HG03457 (cell line): ENCODE results near the gene PYROXD2.

Source experiments
- ATAC-seq: cut with Tn5 transposase; IDR thresholded peaks from one replicate; pipeline ENCODE4 v1.9.1; 2021; ENCODE audit warnings: moderate number of reproducible peaks; ENCODE audit not compliant: unreplicated experiment

Gene PYROXD2

DNA sequence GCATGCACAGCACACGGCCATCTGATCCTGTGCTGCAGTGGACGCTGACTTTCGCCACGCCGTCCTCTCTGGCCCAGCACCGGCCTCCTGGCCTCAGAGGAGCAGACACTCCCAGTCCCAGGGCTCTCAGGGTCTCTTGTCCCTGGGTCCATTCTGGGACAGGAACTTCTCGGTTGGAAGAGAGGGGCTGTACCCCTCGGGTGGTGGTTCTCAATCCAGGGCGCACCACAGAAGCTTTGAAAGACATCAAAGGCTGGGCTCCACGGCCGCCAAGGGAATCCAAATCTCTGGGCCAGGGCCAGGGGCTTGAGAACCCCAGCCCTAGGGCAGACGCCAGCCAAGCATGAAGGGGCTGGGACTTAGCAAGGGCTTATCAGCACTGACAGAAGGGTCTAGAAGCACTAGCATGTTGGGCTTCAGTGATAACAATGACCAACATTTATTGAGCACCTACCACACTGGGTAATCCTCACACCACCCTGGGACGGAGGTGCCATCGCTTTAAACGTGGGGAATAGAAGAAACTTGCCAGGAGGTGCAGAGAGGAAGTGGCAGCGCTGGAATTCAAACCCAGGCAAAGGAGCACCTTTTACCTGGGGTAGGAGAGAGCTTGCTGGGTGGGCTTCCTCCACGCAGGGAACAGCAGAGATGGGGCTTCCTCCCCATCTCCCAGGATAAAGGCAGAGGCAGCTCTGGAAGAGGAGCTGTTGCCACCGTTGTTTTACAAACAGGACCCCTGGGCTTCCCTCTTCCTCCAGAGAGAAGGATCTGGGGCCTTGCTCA is 1.8 kb upstream of the PYROXD2 start:
- ATAC-seq, result no peak

DNA sequence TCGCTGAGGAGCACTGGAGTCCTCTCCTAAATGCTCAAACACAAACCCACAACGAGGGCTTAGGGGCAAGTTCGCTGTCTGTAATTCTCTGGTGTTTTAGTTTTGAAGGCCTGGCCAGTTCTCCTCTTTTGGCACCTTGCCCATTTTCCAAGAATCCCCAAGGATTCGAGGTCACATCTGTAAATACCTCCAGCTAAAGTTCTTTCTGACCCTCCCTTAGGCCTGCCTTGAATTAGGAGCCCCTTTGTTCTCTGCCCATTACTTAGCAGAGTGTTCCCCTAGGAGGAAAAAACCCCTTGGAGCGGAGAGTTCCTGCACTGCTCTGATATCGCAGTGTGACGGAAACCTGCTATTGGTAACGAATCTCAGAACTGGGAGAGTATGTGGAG is 743 bp upstream of the PYROXD2 start:
- no peak for ATAC-seq

DNA sequence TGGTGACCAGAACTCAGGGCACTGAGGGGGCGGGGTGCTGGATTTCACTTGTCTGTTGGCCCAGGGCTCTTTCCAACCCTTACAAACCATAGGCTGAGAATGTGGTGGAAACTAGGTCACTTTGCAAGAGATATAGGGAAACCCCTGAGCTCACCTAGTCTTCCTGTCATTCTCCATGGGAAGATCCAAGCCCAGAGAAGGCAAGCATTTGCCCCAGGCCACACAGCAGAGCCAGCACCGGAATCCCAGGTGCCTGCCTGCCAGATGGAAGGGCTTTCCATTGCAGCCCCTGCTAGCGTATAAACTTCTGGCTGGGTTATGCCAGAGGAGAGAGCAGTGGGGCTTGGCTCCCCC is 427 bp downstream of the PYROXD2 start:
- ATAC-seq, result no peak

DNA sequence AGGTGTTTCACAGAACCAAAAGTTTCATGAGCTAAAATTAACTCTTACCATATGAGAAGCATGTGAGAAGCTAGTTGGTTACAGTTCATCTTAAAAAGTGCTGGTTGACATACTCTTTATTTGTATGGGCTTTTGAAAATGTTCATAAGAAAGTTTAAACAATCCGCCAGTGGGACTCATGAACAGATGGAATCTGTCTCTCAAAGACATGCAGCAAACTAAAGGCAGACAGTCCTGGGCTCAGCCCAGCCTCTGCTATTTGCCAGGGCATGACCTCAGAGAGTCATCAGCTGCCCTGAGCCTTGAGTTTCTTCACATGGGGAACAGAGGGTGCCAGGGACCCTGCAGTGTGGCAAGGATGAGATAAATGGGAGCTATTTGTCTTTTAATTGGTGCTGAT is 3.2 kb downstream of the PYROXD2 start:
- no peak for ATAC-seq

DNA sequence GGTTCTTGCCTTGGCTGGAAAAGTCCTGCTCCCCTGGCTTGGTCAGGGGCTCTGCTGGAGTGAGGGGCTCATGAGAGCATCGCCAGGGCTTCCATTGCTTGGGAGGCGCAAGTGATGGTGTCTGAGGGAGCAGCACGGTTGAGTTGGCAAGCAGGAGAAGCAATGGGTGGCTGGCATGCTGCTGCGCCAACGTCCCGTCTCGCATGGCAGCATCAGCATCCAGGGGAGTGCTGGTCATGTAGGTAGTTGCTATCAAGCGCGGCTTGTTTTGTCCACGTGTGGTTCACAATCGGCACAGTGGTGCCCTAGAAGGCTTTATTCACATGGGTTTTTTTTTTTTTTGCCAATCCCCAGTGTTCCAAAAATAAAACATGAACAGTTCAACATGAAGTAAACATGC is 3.8 kb downstream of the PYROXD2 start:
- no peak for ATAC-seq

DNA sequence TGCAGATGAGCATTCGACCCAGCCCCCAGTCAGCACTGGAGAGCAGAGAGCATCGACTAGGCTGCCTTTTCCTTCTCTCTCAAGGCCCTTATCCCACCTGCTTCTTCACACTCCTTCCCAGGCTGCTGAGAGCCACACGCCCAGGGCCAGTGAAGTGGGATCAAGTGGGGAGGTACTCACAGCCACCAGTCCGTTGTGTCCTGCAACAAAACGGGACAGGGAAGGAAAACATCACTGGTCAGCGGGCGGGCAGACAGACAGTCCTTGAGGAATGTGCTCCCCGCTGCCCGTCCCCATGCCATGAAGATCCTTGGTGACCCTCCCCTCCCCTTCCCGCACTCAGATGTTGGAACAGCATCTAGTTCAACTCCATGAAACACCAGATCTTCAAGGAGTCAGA is 4.2 kb downstream of the PYROXD2 start:
- ATAC-seq, result no peak

DNA sequence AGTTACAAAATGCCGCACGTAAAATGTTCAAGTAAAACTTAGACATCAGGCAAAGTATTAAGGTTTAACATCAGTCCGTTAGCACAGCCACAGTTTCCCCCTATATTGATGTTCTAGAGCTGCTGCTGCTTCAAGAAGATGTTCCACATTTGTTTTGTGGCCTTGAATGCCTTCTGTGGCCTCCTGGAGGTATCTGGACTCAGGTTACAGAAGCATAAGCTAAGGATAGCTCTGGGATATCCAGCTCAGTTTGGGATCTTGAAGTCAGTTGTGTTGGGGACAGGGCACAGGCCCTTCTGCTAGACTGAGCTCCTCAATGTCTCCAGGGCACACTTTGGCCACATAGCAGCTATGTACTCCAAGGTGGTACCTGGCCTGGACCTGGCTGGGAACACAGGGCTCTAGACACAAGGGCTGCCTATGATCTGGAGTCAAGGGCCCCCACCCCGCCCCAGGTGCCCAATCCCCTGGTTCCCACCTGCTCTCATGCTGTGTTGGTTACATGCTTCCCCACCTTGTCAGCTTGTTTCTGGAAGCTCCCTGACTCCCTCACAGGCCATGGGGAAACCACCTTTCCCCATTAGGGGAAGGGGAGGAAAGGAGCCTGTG is 4.7 kb downstream of the PYROXD2 start:
- no peak for ATAC-seq

DNA sequence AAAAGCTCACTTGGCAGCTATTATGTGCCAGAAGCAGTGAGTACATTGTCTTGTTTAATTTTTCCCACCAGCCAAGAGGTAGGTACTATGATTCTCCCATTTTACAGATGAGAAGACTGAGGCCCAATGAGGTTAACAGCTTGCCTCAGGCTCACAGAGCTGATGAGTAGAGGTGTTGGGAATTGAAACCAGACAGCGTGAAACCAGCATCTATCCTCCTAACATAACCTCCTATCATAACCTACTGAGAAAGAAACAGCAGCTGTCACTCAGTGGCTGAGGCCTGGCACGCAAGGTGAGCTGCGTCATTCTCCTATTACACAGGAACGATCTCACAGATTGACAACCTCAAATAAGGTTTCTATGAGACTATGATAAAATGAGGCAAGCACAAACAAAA is 6.2 kb downstream of the PYROXD2 start:
- no peak for ATAC-seq

DNA sequence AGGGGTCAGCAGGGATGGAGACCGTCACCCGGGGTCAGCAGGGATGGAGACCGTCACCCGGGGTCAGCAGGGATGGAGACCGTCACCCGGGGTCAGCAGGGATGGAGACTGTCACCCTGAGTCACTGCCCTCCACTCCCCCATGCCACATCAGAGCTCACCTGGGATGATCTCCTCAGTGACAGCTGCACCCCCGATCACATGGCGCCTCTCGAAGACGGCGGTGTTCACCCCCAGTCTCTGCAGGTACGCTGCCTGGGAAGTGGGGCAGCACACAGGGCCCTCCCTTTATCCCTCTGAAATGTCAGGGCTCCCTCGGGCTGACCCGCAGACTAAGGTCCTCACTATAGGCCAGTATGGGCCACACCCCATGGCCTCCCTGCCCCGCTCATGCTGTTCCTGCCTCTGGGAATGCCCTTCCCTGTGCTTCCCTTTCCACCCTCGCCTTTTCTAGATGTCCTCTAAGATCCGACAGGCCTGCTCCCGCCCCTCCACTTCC is 7.2 kb downstream of the PYROXD2 start:
- ATAC-seq, result no peak

DNA sequence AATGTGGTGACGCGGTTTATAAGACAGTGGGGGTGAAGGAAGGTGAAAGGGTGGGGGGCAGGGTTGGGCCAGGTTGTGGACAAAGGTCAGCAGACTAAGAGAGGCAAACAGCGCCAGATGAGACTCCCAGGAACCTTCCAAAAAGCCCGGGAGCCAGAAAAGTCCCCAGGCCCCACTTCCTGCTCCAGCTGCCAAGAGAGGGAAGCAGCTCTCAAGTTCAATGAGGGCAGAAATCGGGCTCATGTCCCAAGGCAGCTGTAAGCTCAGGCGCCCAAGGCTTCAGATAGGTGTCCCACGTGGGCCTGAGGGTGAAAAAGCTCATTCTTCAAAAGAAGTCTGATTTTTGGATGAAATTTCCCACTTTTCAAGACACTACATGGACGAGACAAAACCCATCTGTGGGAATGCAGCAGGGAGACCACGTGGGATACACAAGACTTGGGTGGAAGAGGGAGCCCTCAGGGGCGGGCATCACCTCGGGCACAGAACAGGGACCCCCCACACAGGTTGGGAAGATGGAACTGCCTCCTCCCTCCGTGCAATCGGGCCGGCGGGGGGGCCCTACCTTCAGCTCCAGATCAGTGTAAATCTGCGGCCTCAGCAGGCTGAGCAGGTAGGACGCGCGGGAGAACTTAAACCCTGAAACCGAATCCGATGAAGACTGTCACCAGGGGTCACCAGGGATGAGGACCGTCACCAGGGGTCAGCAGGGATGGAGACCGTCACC is 7.8 kb downstream of the PYROXD2 start:
- no peak for ATAC-seq

DNA sequence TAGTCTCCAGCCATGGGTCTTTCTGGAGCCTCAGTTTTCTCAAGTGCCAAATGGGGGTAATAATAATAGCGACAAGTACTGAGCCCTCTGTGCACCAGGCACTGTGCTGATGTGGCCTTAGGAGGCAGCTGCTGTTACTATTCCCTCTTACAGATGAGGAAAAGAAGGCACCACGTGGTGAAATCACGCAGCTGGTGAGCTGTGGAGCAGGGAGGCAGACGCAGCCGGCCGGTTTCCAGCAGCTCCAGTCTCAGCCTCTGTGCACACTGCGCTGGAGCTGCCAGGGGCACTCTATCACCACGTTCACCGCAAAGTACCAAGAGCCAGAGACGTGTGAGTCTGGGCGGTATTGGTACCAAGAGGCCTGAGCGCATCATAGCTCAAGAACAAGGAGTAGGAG is 9.6 kb downstream of the PYROXD2 start:
- no peak for ATAC-seq

DNA sequence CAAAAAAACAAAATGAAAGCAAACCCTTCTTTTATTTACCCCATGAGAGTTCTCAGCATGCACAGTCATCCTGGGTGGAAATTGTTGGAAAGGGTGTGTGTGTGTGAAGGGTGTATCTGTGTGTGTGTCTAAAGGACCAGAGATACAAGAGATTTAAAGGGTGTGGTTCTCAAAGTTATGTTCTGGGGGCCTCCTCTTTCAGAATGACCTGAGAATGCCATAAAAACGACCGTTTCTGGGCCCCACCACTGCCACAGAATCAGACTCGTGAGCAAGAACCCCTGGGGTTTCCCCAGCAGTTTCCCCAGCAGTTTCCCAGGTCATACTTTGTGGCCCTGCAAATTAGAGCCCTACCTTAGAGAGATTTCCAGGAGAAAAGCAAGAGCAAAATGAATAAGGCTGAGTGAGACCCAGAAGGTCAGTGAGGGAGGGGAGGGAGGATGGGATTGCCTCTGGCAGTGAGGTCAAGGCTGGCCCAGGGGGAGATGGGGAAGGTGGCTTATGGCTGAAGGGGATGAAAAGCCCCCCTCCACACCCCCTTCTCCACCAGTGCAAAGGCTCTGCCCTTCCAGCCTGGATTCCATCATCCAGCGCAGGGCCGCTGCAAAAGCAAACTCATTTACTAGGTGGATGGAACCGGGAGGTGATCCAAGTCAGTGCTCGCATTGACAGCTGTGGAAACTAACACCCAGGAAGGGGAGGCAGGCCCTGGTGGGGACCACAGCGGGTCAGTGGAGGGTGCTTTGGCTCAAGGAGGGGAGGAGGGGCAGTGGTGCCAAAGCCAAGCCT is 10.2 kb downstream of the PYROXD2 start:
- ATAC-seq, result no peak

DNA sequence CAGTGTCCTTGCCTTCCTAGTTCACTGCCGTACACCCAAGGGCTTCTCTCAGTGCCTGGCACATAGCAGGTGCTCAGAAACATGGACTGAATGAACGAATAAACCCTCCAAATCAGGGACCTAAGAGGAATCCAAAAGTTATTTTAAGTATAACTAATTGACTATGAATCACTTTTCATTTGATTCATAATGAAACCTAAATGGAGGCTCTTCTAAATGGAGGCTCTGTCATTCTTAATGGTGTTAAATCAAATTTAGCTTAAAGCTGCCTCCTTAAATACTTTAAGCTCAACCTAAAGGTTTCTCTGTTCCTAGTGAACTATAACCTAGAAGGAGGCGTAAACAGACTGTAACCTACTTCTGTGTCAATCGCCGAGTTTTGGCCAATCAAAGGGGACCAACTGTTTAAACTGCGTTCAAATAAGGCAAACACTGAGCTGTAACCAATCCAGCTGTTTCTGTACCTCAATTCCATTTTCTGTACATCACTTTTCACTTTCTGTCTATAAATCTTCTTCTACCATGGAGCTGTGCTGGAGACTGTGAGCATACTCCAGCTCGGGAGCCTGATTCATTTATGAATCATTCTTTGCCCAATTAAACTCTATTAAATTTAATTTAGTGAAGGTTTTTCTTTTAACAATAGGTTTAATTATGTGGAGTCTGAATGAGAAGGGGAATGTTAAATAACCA is 11.0 kb downstream of the PYROXD2 start:
- no peak for ATAC-seq

DNA sequence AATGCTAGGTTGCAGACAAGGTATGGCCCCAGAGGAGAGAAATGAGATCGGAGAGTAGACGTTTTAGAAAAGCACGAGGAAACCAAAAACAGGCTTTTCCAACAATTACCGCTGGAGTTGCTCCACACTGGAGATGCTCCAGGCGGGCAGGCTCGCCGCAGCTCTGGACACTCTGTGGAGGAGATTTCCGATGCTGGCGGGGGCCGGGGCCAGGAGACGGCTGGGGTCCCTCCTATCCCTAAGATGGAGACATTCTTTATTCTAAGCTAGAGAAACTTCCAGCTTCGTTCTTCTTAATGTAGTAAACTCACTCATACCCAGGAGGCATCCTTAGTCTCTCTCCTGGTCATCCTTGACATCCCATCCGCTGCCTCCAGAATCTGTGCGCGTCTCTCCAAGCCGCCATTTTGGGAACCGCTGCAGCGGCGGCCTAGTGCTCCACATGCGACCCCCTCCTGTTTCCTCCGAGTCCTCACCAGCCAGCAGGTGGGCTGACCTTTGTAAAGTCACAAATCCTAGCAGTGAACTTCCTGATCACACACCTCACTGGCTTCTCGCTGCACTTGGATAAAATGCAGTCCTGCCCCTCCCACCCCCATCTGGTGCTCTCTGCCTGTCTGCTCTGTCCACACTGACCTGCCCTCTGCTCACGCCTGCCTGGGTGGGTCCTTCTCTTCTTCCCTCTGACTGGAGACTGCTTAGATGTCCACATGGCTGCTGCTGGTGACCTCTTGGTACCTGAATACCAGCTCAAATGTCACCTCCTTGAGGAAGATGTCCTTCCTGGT is 11.9 kb downstream of the PYROXD2 start:
- no peak for ATAC-seq

DNA sequence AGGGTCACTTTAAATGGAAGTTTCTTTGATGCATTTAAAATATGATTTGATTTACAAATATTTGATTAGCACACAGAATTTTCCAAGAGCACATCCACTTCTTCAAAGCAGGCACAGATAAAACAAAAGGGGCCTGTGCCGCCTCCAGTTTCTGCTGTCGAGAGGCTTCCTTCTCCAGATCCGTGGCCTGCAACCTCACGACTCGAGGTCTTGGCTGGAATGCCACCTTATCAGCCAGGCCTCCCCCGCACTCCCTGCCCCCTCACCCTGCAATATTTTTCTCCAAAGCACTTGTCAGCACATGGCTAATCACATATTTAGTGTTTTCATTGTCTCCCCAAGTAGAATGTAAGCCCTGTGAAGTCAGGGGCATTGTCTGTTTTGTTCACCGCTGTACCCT is 12.5 kb downstream of the PYROXD2 start:
- ATAC-seq, result no peak

DNA sequence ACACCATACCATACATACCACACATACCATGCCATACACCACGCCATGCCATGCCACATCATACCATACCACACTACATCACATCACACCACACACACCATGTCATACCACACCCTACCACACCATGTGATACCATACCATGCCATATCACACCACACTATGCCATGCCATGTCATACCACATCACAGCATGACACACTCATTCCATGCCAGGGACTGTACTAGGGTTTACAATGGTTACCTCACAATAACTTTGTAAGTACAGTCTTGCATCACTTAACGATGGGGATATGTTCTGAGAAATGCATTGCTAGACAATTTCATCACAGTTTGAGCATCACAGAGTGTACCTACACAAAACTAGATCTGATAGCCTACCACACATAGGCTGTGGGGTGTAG is 14.5 kb downstream of the PYROXD2 start:
- no peak for ATAC-seq

DNA sequence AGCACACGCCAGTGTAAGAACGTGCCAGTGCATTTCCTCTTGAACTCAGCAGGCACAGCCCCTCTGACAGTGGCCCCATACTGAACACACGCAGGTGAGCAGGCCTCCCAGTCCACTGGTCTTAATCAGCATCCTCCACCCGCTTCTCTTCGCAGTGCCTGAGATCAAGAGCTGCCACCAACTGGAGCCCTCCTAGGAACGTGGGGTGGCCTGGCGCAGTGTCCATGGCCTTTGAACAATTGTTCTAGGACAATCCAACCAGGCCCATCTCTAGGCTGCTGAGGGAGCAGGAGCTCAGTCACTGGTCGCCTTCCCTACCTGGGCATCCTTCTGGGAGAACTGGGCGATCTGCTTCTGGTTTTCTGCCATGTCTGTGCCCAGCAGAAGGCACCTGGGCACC is 15.2 kb downstream of the PYROXD2 start:
- no peak for ATAC-seq

DNA sequence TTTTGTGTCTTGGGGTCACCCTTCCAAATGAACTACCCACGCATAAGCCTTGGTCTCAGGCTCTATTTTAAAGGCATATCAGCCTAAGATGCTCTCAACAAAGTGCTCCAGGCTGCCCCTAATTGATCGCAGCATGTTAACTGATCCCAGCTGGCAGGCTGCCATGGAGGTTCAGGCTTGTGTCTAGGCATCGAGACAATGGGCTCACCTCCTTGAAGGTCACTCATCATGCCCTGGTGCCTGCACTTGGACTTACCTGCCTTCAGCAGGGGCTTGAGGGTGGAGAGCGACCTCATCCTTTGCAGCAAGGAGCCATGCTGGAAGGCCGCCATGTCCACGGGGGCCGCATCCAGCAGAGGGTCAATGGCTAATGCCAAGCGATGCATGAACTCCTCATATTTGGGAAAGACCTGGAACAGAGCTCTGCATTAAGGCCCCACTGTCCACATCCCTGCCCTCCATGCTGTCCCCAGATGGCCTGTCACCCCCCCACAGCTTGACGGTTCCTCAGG is 17.8 kb downstream of the PYROXD2 start:
- no peak for ATAC-seq
